Activated CD8-positive, alpha-beta T cell treated with anti-CD3 and anti-CD28 coated beads for 36 hours (primary cell): ENCODE results near the gene SOBP. TPM values are rescaled to one million over a fixed set of nuclear protein-coding genes. Genes with fewer than 3 reads are reported as not detected.
"Not testable (repeated sequence)": the region's sequence is repeated elsewhere in the genome, so short reads cannot be mapped to it uniquely, and the experiment has no call there.

Experiments used
- ATAC-seq: fragments of 200-7000 bp; cut with Tn5 transposase; one replicate; pipeline ENCODE4 v1.10.0; 2021; ENCODE audit warnings: mild to moderate bottlenecking, moderate library complexity
- CTCF ChIA-PET: fragments of 350-600 bp; sonication (Branson Sonifier 250); formaldehyde crosslinking; loops from one replicate; lab custom pipeline; 2021; ENCODE audit warnings: antibody characterized with exemption; lab: Charles Lee
- POLR2A ChIA-PET: fragments of 350-600 bp; sonication (Branson Sonifier 250); formaldehyde crosslinking; loops from one replicate; lab custom pipeline; 2021; ENCODE audit warnings: antibody characterized with exemption; lab: Charles Lee
- DNase-seq: peaks from one replicate; pipeline ENCODE4 v3.0.0-alpha.2; 2020
- H3K27ac Mint-ChIP-seq: one replicate; pipeline ENCODE4 v1.8.0; 2021; ENCODE audit warnings: mild to moderate bottlenecking, mixed read lengths
- H3K27me3 Mint-ChIP-seq: one replicate; pipeline ENCODE4 v1.8.0; 2021; ENCODE audit warnings: mixed read lengths
- H3K36me3 Mint-ChIP-seq: one replicate; pipeline ENCODE4 v1.8.0; 2021; ENCODE audit warnings: low read depth, mixed read lengths
- H3K4me1 Mint-ChIP-seq: one replicate; pipeline ENCODE4 v1.8.0; 2021; ENCODE audit warnings: low read depth, mixed read lengths
- H3K4me3 Mint-ChIP-seq: one replicate; pipeline ENCODE4 v1.8.0; 2021; ENCODE audit warnings: mild to moderate bottlenecking, moderate library complexity, mixed read lengths
- H3K9me3 Mint-ChIP-seq: one replicate; pipeline ENCODE4 v1.8.0; 2021; ENCODE audit warnings: mixed read lengths
- CTCF ChIP-seq: fragments of 200-600 bp; IDR thresholded peaks from one replicate; pipeline ENCODE4 v1.8.0; 2022; ENCODE audit warnings: antibody characterized with exemption, mild to moderate bottlenecking
- intact Hi-C: fragments of 100-400 bp; cut with micrococcal nuclease; formaldehyde crosslinking; loops from one replicate; pipeline ENCODE4 v1.10.0; 2022
- total RNA-seq, 2 experiments: library from RNA; stranded (reverse); gene quantifications; one replicate each; pipeline ENCODE4 v1.2.3, GENCODE V29; 2021

Gene SOBP
- total RNA-seq, 2 experiments from 2014 or later: 0.77 to 1.1 TPM

- H3K27me3 Mint-ChIP-seq: no peaks in the 10 kb centered on the region
- DNase-seq (no peak), ATAC-seq (no peak)
- H3K9me3 Mint-ChIP-seq: peaks cover 3% of the 10 kb centered on the region
- intact Hi-C loops: no loop called here
- no peak overlapping the region for H3K4me3 Mint-ChIP-seq
- POLR2A ChIA-PET: no interaction called here
- no peaks in the 10 kb centered on the region for H3K4me1 Mint-ChIP-seq
- no peak for TF ChIP-seq CTCF
- H3K36me3 Mint-ChIP-seq: peaks cover 5% of the 10 kb centered on the region
- no peak overlapping the region for H3K27ac Mint-ChIP-seq
- CTCF ChIA-PET: interaction anchor here (1.3 kb wide), 1 partner anchor 32 kb away, joined by 3 read pairs; no protein-coding TSS in a partner anchor
Measured at GRCh38 chr6:107510108-107510507, 20.2 kb downstream of the SOBP start.

- H3K4me1 Mint-ChIP-seq: no peaks in the 10 kb centered on the region
- no peak for ATAC-seq
- no peak overlapping the region for H3K27ac Mint-ChIP-seq
- H3K9me3 Mint-ChIP-seq: peaks cover 10% of the 10 kb centered on the region
- no peak for TF ChIP-seq CTCF
- peaks cover 5% of the 10 kb centered on the region for H3K36me3 Mint-ChIP-seq
- DNase-seq: no peak
- H3K4me3 Mint-ChIP-seq: no peak overlapping the region
- POLR2A ChIA-PET: no interaction called here
- H3K27me3 Mint-ChIP-seq: no peaks in the 10 kb centered on the region
- CTCF ChIA-PET: interaction anchor here (1.1 kb wide), 1 partner anchor 194 kb away, joined by 3 read pairs; no protein-coding TSS in a partner anchor
- intact Hi-C loops: no loop called here
Measured at GRCh38 chr6:107511511-107511993, 21.6 kb downstream of the SOBP start.

GRCh38 chr6:107513214-107513613 lies 23.3 kb downstream of the SOBP start:
- Mint-ChIP-seq H3K9me3 (peaks cover 15% of the 10 kb centered on the region), H3K36me3 (peaks cover 5% of the 10 kb centered on the region), H3K27me3 (no peaks in the 10 kb centered on the region), H3K27ac (no peak overlapping the region), H3K4me1 (no peaks in the 10 kb centered on the region), H3K4me3 (no peak overlapping the region)
- POLR2A ChIA-PET: no interaction called here
- intact Hi-C loops: no loop called here
- DNase-seq (no peak), ATAC-seq (no peak)
- no peak for TF ChIP-seq CTCF
- CTCF ChIA-PET: no interaction called here

GRCh38 chr6:107515955-107516354 lies 26.0 kb downstream of the SOBP start:
- H3K36me3 Mint-ChIP-seq: peaks cover 5% of the 10 kb centered on the region
- TF ChIP-seq CTCF: no peak
- no peak overlapping the region for H3K4me3 Mint-ChIP-seq
- CTCF ChIA-PET: no interaction called here
- intact Hi-C loops: no loop called here
- DNase-seq (no peak), ATAC-seq (no peak)
- no peaks in the 10 kb centered on the region for H3K4me1 Mint-ChIP-seq
- POLR2A ChIA-PET: no interaction called here
- H3K9me3 Mint-ChIP-seq: peaks cover 15% of the 10 kb centered on the region
- H3K27ac Mint-ChIP-seq: no peak overlapping the region
- H3K27me3 Mint-ChIP-seq: peaks cover 1% of the 10 kb centered on the region

DNA sequence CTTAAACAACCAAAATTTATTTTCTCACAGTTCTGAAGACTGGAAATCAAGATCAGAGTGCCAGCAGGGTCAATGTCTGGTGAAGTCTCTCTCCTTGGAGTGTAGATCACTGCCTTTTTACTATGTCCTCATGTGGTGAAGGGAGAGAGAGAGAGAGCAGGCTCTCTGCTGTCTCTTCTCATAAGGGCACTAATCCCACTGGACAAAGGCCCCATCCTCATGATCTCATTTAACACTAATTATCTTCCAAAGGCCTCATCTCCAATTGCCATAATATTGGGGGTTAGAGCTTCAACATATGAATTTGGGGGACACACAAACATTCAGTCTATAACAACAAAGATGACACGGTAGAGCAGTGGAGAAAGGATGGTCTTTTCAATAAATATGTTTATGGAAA lies 27.4 kb downstream of the SOBP start:
- TF ChIP-seq CTCF: no peak
- ATAC-seq: no peak
- intact Hi-C loops: no loop called here
- Mint-ChIP-seq H3K27ac (no peak overlapping the region), H3K27me3 (peaks cover 1% of the 10 kb centered on the region), H3K4me1 (no peaks in the 10 kb centered on the region), H3K36me3 (peaks cover 5% of the 10 kb centered on the region), H3K9me3 (peaks cover 15% of the 10 kb centered on the region), H3K4me3 (no peak overlapping the region)
- CTCF ChIA-PET: no interaction called here
- DNase-seq: no peak
- POLR2A ChIA-PET: no interaction called here

DNA sequence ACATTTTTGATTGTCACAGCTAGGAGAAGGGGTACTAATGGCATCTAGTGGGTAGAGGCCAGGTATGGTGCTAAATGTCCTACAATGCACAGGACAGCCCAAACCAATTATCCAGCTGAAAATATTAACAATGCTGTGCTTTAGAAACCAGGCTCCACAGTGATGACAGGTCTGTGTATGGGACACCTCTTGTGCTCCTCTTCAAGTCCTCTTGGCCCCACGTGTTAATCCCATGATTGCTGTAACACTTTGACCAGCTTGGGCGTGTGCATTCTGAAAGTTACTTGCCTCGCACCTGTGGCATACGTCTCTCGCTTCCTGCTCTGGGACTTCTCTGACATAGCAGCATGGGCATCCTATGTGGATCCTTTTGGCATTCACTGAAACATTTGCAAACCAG lies 29.3 kb downstream of the SOBP start:
- DNase-seq, H3K36me3 Mint-ChIP-seq, ATAC-seq, CTCF ChIA-PET, POLR2A ChIA-PET, H3K27me3 Mint-ChIP-seq, H3K27ac Mint-ChIP-seq, H3K4me3 Mint-ChIP-seq, intact Hi-C loops, H3K4me1 Mint-ChIP-seq: not testable (repeated sequence)
- H3K9me3 Mint-ChIP-seq: peaks cover 15% of the 10 kb centered on the region

DNA sequence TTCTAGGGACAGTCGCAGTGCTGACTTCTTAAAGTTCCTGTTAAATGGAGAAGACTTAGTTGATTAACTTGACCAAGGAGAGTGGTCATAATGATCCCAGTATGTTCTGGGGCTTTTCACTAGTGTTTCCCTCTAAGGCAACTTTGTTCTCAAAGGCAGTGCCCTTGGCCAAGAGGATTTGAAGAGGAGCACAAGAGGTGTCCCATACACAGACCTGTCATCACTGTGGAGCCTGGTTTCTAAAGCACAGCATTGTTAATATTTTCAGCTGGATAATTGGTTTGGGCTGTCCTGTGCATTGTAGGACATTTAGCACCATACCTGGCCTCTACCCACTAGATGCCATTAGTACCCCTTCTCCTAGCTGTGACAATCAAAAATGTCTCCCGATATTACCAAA lies 30.8 kb downstream of the SOBP start:
- POLR2A ChIA-PET, H3K27me3 Mint-ChIP-seq, intact Hi-C loops, DNase-seq, H3K27ac Mint-ChIP-seq, ATAC-seq, H3K36me3 Mint-ChIP-seq, H3K4me3 Mint-ChIP-seq, H3K4me1 Mint-ChIP-seq, CTCF ChIA-PET: not testable (repeated sequence)
- peaks cover 12% of the 10 kb centered on the region for H3K9me3 Mint-ChIP-seq
